ENCODE results near the gene ADGRA1.

GRCh38 chr10:133091316-133091715, 3.6 kb downstream of the ADGRA1 start:
- TF ChIP-seq, protein P1, sequence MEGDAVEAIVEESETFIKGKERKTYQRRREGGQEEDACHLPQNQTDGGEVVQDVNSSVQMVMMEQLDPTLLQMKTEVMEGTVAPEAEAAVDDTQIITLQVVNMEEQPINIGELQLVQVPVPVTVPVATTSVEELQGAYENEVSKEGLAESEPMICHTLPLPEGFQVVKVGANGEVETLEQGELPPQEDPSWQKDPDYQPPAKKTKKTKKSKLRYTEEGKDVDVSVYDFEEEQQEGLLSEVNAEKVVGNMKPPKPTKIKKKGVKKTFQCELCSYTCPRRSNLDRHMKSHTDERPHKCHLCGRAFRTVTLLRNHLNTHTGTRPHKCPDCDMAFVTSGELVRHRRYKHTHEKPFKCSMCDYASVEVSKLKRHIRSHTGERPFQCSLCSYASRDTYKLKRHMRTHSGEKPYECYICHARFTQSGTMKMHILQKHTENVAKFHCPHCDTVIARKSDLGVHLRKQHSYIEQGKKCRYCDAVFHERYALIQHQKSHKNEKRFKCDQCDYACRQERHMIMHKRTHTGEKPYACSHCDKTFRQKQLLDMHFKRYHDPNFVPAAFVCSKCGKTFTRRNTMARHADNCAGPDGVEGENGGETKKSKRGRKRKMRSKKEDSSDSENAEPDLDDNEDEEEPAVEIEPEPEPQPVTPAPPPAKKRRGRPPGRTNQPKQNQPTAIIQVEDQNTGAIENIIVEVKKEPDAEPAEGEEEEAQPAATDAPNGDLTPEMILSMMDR (IDR thresholded peaks at IDR 0.05) = no peak
- no peak for TF ChIP-seq POLR2A (IDR thresholded peaks at IDR 0.05)
